Activated CD8-positive, alpha-beta memory T cell treated with anti-CD3 and anti-CD28 coated beads for 1 hour (primary cell): Measurements from ENCODE around the gene MIXL1.
"Not testable (repeated sequence)": the region's sequence is repeated elsewhere in the genome, so short reads cannot be mapped to it uniquely, and the experiment has no call there.

Experiments
- DNase-seq, 2 donors: peaks; one replicate each; pipeline ENCODE4 v3.0.0-alpha.2; 2020; ENCODE audit warnings: low read depth in 1 of 2; ENCODE audit errors: extremely low read depth in 1 of 2

The MIXL1 gene

DNA sequence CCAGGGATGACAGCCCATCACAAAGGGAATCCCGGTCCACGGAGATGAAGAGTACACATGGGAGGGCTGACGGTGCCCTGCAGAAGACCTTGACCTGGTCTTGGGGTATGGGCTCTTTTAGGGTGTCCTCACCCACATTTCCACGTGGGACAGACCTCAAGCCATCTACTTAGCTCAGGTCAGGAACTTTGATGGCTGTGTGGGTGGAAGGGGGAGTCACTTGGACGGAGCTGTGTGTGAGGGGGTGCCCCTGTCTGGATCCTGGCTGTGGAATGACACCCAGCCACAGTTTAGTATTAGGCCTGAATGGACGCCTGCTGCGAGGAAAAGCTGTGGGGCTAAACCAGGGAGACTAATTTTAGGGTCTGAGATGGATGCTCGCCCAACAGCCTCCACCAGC lies 10.9 kb upstream of the MIXL1 start:
- no peak for DNase-seq

DNA sequence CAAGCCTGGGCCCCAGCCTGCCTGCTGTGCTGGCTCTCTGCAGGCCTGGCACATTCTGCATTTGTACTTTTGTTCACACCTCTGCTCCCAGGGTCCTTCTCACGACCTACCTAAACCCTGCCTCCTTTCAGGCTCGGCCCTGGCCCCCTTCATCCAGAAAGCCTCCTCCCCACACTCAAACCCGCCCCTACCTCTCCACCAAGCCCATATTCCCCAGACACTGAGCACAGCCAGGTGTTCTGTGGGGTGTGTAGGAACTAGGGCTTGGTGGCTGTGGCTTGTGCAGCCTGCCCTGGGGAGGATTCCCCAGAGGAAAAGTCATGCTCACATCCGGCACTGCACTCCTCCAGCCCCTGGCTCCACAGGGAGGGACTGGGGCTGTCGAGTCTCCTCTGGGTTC lies 8.2 kb upstream of the MIXL1 start:
- DNase-seq: no peak

DNA sequence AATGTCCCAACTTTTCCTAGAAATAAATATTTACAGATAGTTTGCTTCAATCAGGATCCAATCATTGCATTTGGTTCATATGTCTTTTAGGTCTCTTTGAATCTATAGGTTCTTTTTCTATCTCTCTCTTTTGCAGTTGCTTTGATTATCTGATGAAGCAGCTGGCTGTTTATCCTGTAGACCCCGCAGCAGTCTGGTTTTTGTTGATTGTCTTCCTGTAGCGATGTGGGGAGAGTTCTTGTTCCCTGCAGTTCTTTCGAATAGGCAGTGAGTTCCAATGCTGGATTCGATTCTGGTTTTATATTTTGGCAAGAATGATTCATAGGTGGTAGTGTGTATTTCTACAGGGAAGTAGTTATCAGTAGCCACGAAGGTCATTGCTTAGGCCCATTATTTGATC lies 7.4 kb upstream of the MIXL1 start:
- DNase-seq: no peak

DNA sequence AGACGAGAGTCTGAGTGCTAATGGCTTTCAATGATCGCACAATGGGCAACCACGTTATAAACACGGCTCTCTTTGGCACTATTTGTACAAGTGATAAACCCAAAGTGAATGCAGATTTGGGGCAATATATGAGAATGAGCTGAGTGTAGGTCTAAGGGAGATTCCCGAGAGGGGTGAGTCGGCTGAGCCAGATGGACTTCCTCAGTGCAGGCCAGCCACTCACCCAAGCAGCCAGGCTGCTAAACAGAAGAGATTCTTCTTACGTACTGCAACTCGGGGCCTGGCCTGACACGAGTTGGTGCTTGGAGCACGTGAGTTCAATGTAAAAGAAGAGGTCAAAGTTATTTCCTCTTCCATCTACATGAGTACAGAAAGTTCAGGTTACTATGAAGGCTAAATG lies 6.2 kb upstream of the MIXL1 start:
- no peak for DNase-seq

DNA sequence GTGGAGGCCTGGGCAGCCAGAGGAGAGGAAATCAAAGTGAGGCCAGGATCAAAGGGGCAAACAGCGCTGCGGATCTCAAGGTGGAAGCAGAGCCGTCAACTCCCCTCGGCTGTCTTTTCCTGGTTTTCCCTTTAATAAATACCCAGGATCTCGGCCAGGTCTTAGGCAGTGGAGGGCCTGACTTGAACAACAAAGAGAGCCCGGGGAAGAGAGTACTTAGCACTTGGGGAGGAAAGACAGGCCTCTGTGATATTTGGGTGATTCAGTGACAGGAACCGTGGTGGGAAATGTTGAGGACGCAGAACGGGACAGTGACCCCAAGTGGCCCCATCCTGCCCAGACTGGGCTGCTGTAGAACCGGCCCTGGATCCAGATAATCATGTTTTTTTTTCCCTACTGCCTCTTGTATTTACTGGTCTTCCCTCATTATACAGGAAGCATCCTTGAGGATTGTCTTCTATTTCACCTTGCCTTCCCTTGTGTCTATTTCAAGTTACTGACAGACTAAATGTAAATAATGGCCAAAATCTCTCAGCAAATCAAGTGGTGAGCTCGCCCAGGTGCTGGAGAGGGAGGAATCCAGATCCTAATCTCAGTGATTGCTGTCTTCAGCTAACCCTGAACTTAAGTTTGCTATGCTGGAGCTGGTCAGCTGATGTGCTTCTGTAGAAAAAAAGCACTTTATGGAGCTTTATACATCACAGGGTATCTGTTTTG lies 2.8 kb upstream of the MIXL1 start:
- no peak for DNase-seq

DNA sequence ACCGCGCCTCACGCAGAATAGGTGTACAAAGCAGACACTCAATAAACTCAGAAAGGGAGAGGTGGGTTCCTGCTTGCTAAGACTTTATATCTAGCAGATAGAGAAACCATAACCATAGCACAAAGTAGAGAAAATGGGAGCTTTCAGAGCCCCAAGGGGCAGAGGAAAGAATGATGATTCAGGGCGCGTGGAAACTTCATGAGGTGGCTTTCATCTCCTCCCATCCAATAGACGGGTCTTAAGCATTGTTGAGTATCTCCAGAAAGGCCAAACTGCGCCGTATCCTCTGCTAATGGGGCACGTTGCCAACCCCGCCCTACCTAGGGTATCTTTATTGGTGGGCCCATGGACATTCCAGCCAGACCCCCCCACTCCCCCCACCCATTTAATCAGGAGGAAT lies 778 bp upstream of the MIXL1 start:
- no peak for DNase-seq

DNA sequence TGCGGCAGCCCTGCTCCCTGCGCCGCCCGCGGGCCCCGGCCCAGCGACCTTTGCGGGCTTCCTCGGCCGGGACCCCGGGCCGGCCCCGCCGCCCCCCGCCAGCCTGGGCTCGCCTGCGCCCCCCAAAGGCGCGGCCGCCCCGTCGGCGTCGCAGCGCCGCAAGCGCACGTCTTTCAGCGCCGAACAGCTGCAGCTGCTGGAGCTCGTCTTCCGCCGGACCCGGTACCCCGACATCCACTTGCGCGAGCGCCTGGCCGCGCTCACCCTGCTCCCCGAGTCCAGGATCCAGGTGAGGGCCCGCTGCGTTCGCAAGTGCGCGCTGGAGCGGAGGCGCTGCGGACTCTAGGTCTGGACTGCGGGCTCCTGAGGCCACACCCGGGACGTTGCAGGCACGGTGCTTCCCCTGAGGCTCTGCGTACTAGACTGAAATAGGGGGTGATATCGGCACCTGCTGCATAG lies 351 bp downstream of the MIXL1 start:
- no peak for DNase-seq

DNA sequence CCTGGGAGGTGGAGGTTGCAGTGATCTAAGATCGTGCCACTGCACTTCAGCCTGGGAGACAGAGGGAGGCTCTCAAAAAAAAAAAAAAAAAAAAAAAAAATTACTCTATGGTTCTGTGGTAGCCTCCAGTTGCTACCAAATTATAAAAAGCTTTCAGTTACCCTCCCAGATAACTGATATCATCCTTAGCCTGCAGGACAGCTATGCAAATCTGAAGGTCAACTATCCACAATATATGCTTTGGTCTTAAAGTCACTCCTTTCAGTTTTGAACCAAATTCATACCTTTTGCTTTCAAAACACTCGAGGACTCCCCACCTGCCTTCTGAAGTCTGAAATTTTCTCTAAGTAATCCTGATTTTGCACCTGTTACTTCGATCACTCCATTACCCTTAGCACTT lies 3.1 kb downstream of the MIXL1 start:
- no peak for DNase-seq

DNA sequence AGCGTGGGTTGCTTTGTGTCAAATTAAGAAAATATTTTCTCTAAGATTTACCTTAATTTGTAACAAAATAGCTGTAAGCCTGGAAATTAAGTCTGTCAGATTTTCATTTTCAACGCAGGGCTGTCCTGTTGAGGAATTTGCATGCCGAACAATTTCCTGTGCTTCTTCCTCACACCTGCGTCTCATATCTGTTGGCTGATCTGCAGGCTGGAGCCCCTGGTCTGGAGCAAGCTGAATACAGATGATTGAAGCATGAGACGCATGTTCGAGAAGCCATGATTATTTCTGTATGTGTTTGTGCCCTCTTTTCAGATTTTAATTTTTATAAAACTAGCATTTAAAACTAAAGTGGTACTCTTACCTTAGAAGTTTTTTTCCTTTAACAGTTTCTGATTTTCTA lies 9.8 kb downstream of the MIXL1 start:
- DNase-seq: no peak

DNA sequence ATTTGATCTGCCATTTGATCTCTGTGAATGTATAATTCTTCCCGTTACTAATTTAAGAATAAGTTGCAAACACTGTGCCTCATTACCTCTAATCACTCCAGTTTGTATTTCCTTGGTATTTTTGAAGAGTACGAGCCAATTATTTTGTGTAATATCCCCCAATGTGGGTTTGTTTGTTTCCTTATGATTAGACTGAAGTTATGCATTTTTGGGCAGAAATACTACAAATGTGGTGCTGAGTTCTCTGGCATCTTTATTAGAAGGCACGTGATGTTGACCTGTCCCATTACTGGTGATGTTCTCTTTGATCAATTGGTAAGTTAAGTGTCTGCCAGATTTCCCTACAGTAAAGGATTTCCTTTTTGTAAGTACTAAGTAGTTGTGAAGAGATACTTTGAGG lies 10.3 kb downstream of the MIXL1 start:
- no peak for DNase-seq

DNA sequence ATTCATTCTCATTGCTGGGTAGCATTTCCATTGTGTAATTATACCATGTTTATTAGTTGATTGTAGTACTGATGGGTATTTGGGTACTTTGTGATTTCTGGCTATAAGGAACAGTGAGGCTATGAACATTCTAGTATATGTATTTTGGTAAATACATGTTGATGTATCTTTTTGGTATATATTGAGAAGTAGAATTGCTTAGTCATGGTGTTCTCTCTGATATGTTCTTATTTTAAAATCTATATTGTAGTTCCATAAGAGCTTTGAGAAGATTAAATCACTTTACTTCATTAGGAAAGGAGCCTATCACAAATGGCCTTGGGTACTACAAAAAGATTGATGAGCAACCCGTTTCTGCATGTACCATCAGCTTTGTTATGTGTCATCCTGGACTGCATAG lies 13.4 kb downstream of the MIXL1 start:
- DNase-seq: no peak

DNA sequence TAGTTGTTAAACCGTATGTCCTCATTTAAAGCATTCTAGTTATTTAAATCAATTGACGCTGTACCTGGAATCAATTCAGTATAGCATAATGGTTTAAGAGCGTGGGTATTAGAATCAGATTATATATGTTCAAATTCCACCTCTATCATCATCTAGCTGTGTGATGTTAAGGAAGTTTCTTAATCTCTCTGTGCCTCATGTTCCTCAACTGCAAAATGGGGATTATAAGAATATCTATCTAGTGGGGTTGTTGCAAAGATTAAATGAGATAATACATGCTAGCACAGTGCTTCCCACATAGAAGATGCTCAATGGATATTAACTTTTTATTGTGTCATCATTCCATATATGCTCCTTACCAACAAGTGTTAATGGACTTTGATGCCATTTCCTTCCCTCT lies 16.0 kb downstream of the MIXL1 start:
- no peak for DNase-seq

DNA sequence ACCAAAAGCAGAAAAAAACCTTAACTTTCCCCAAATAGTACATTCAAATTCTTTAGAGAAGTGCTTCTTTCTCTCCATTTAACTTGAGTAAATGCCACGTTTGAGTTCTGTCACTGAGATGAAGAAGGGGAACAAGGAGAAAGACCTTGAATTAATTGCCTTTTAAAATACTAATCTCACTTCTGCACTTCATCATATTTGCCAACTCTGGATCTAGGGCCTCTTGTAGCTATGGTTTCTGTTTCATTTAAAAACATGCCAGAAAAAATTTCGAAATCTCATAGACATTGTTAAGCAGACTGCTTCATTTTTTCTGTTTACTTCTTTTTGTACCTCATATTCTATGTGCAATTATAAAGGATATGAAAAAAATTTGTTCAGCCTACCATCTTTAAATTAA lies 24.6 kb downstream of the MIXL1 start:
- DNase-seq: no peak

DNA sequence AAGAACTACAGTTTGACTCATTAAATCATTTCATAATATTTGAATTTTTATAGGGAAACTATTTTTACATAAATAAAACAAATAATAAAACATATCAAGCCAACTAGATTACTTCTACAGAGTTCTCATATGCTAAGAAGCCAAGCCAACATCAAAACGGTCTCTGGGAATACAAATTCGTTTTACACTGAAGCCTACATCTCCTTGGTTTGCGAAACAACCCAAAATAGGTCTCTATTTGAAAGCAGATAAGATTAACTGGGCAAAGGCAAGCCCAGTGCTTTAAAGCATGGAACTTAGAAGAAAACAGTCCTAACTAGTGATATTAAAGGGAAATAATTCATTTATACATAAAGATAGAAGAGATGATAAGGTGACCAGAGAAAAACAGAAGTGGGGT lies 25.3 kb downstream of the MIXL1 start:
- DNase-seq: no peak

DNA sequence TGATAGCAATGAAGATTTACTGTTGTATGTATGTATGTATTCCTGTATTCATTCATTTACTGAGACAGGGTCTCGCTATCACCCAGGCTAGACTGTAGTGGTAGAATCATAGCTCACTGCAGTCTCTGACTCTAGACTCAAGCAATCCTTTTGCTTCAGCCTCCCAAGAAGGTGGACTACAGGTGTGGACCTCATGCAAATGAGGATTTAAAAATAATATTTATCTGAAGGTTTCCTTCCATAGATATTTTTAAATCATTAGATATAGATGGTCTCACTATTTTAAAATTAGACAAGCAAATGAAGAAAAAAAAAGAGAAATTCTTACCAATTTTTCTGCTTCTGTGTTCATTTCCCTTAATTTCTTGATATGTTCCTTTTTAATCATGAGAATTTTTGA lies 27.0 kb downstream of the MIXL1 start:
- no peak for DNase-seq

DNA sequence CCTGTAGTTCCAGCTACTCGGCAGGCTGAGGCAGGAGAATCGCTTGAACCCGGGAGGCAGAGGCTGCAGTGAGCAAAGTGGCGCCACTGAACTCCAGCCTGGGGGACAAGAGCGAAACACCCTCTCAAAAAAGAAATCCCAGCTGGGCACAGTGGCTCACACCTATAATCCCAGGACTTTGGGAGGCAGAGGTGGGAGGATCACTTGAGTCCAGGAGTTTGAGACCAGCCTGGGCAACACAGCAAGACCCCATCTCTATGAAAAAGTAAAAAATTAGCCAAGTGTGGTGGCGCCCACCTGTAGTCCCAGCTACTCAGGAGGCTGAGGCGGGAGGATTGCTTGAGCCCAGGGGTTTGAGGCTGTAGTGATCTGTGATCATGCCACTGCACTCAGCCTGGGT lies 29.4 kb downstream of the MIXL1 start:
- not testable (repeated sequence) for DNase-seq

DNA sequence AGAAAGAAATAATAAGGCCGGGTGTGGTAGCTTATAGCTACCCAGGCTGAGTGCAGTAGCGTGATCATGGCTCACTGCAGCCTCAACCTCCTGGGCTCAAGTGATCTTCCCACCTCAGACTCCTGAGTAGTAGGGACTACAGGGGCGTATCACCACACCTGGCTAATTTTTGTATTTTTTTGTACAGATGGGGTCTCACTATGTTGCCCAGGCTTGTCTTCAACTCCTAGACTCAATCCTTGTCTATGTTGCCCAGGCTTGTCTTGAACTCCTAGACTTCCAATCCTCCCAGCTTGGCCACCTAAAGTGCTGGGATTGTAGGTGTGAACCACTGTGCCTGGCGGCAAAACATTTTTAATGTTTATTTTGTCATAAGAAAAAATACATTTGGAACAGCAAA lies 30.5 kb downstream of the MIXL1 start:
- no peak for DNase-seq

DNA sequence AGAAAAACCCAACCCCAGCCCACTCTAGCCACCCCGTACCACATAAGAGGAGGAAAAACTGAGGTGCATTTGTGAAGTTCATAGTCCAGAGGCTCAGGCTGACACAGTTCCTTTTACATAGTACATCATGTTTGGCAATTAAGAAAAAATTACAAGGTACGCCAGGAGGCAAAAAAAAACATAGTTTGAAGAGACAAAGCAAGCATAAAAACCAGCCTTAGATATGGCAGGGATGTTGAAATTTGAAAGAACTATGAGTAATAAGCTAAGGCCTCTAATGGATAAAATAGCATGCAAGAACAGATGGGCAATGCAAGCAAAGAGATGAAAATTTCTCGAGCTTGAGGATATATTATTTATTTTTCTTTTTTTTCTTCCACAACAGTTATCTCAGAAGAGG lies 31.9 kb downstream of the MIXL1 start:
- DNase-seq: no peak

DNA sequence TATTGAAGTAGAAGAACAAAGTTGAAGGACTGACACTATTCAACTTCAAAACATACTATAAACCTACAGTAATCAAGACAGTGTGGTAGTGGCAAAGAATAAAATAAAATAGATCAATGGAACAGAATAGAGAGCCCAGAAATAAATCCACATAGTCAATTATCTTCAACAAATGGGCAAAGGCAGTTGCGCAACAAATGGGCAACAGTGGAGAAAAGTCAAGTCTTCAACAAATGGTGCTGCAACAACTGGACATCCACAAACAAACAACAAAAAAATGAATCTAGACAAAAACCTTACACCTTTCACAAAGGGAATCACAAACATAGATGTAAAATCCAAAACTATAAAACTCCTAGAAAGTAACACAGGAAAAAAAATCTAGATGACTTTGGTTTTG lies 38.4 kb downstream of the MIXL1 start:
- no peak for DNase-seq

DNA sequence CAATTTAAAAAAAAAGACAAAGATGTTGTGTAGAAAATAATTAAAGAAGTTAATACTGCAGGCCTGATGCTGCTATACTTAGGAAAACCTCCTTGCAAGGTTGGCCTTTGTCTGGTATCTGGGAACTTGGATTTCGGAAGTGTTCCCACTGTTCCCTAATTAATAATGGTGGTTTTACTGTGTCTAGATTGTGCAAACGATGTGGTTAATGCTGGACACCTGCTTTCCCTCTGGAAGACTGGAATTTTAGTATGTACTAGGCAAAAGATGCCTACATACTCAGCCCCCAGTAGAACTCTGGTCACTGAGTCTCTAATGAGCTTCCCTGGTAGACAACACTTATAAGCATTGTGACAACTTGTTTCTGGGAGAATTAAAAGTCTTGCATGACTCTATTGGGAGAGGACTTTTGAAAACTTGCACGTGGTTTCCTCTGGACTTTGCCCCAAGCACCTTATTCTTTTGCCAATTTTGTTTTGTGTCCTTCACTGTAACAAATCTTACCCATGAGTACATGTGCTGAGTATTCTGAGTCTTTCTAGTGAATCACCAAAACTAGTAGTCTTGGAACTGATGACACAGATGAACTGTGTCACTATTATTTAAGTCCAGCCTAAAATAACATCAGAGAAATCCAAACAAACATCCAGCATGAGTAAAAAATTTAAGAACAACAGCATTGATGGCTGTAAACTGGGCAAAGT lies 45.1 kb downstream of the MIXL1 start:
- no peak for DNase-seq

DNA sequence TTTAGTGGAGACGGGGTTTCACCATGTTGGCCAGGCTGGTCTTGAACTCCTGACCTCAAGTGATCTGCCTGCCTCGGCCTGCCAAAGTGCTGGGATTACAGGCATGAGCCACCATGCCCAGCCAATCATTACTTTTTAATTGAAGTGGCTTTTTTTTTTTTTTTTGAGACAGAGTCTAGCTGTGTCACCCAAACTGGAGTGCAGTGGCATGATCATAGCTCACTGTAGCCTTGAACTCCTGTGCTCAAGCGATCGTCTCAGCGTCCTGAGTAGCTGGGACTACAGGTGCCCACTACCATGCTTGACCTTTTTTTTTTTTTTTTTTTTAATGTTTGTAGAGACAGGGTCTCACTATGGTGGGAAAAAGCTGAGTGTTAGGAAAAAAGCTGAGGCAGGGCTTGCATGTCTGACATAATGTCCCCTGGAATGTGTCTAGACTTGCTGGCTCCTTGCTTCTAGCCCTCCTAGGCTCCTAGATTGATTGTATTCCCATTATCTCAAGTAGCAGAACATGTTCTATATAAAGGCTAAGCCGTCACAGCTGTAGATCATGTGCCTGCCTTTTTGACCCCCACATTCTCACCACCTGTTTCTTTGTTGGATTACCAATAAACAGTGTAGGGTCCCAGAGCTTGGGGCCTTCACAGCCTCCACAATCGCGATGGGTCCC lies 48.9 kb downstream of the MIXL1 start:
- DNase-seq: not testable (repeated sequence)

DNA sequence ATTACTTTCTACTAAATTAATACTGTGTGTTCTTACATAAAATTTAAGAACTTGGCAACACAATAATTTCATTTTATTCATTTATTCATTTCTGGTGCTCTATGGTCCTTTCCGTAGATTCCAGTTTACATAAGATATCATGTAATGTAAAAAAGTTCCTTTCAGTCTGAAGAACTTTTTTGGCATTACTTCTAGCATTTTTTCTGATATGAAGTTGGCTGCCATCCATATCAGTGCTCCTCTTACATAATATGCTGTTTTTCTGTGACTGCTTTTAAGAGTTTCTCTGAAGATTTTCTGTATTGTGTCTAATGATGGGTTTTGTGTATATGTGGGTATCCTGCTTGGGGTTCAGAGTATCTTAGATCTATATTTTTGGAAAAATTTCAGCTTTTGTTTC lies 50.7 kb downstream of the MIXL1 start:
- DNase-seq: no peak
